DND-41 (cell line): ENCODE measurements around the gene SCLY.

Source experiments
- ATAC-seq: fragments of 200-7000 bp; cut with Tn5 transposase; 3 replicates; pipeline ENCODE4 v1.9.1; 2021; ENCODE audit warnings: low read depth; ENCODE audit not compliant: insufficient read depth
- DNase-seq: peaks from one replicate; pipeline ENCODE4 v3.0.0-alpha.2; 2020
- H2AFZ ChIP-seq: 2 replicates; pipeline ENCODE4 v1.6.0; 2012; ENCODE audit warnings: low read depth, low read length
- H3K27ac ChIP-seq: 2 replicates; pipeline ENCODE4 v1.5.1; 2012; ENCODE audit warnings: low read length, inconsistent platforms
- H3K27me3 ChIP-seq: fragments of 200-600 bp; sonication (generic); 2 replicates; pipeline ENCODE4 v1.6.0; 2012; ENCODE audit warnings: low read length, mild to moderate bottlenecking, inconsistent platforms; ENCODE audit not compliant: insufficient read depth, poor library complexity
- H3K36me3 ChIP-seq: 2 replicates; pipeline ENCODE4 v1.5.1; 2012; ENCODE audit warnings: low read length, inconsistent platforms; ENCODE audit not compliant: insufficient read depth
- H3K4me1 ChIP-seq: 2 replicates; pipeline ENCODE4 v1.5.1; 2012; ENCODE audit warnings: mild to moderate bottlenecking, low read length; ENCODE audit not compliant: insufficient read depth
- H3K4me2 ChIP-seq: 2 replicates; pipeline ENCODE4 v1.6.0; 2012; ENCODE audit warnings: mild to moderate bottlenecking, moderate library complexity, low read length, inconsistent platforms; ENCODE audit not compliant: insufficient read depth
- H3K4me3 ChIP-seq, 2 experiments: fragments of 200-600 bp in 1 of 2; shearing (Covaris generic) in 1 of 2; 2 replicates each; pipeline ENCODE4 v1.5.1; 2012 to 2016; ENCODE audit warnings: inconsistent platforms in 2 of 2, low read length in 2 of 2, mild to moderate bottlenecking in 2 of 2, low read depth in 1 of 2, moderate library complexity in 1 of 2
- H3K79me2 ChIP-seq: 2 replicates; pipeline ENCODE4 v1.6.0; 2012; ENCODE audit warnings: low read length, inconsistent platforms; ENCODE audit not compliant: insufficient read depth
- H3K9ac ChIP-seq: 2 replicates; pipeline ENCODE4 v1.6.0; 2012; ENCODE audit warnings: low read depth, mild to moderate bottlenecking, inconsistent platforms, low read length, moderate library complexity
- H3K9me3 ChIP-seq: 2 replicates; pipeline ENCODE4 v1.5.1; 2012; ENCODE audit warnings: low read length, moderate library complexity, mild to moderate bottlenecking, inconsistent platforms; ENCODE audit not compliant: insufficient read depth, severe bottlenecking
- H4K20me1 ChIP-seq: 2 replicates; pipeline ENCODE4 v1.6.0; 2012; ENCODE audit warnings: low read length; ENCODE audit not compliant: insufficient read depth
- CTCF ChIP-seq: IDR thresholded peaks from 2 replicates; pipeline ENCODE4 v1.5.1; 2012; ENCODE audit warnings: borderline replicate concordance, low read length, moderate library complexity, mild to moderate bottlenecking; ENCODE audit not compliant: poor library complexity, severe bottlenecking; ENCODE audit errors: extremely low read depth
- EZH2 ChIP-seq: IDR thresholded peaks from 3 replicates; pipeline ENCODE4 v1.6.1; 2012; ENCODE audit warnings: borderline replicate concordance, low read depth, mild to moderate bottlenecking, moderate library complexity, low read length, inconsistent platforms; ENCODE audit not compliant: severe bottlenecking

Gene SCLY

GRCh38 chr2:238099714-238100048 lies 38.9 kb downstream of the SCLY start:
- Histone ChIP-seq H3K4me1 (no peaks in the 10 kb centered on the region), H4K20me1 (peaks cover 14% of the 10 kb centered on the region), H3K27ac (no peak overlapping the region), H3K27me3 (no peaks in the 10 kb centered on the region), H3K4me2 (no peak overlapping the region), H3K79me2 (no peaks in the 10 kb centered on the region), H3K9ac (no peak overlapping the region), H3K36me3 (peaks cover 14% of the 10 kb centered on the region), H2AFZ (no peak overlapping the region), H3K9me3 (no peaks in the 10 kb centered on the region), H3K4me3 (no peak overlapping the region)
- ATAC-seq (peak; percentile 8; the same call in 1 of the 3 replicates), DNase-seq (no peak)
- TF ChIP-seq EZH2 (no peak), CTCF (no peak)

GRCh38 chr2:238100049-238100820 lies 39.4 kb downstream of the SCLY start, which contains the start of gene ESPNL:
ESPNL (plus strand) TSS chr2:238100340; CDS start chr2:238100420, 80 bp downstream.
- Histone ChIP-seq H3K27me3 (no peaks in the 10 kb centered on the region), H3K9me3 (no peaks in the 10 kb centered on the region), H2AFZ (no peak within 1 kb of the TSS), H3K79me2 (no peaks in the 10 kb centered on the region), H3K27ac (no peak within 1 kb of the TSS), H3K36me3 (peaks cover 9% of the 10 kb centered on the region), H4K20me1 (peaks cover 14% of the 10 kb centered on the region), H3K9ac (no peak within 1 kb of the TSS), H3K4me3 (no peak within 1 kb of the TSS), H3K4me2 (no peak within 1 kb of the TSS), H3K4me1 (no peaks in the 10 kb centered on the region)
- TF ChIP-seq CTCF (no peak), EZH2 (no peak)
- no peak for DNase-seq
- peak; percentile 3; the same call in 1 of the 3 replicates for ATAC-seq

- Histone ChIP-seq H3K79me2 (no peaks in the 10 kb centered on the region), H3K36me3 (peaks cover 4% of the 10 kb centered on the region; the same call in 1 of the 2 replicates), H3K4me3 (no peak overlapping the region), H3K9me3 (no peaks in the 10 kb centered on the region), H3K9ac (no peak overlapping the region), H4K20me1 (peaks cover 14% of the 10 kb centered on the region), H3K27ac (no peak overlapping the region), H3K4me1 (no peaks in the 10 kb centered on the region), H3K27me3 (no peaks in the 10 kb centered on the region), H3K4me2 (no peak overlapping the region), H2AFZ (no peak overlapping the region)
- TF ChIP-seq EZH2 (no peak), CTCF (no peak)
- ATAC-seq = no peak
- DNase-seq = no peak
Observed at GRCh38 chr2:238100821-238101771, 40.3 kb downstream of the SCLY start.
